Activated CD4-positive, alpha-beta T cell treated with anti-CD3 and anti-CD28 coated beads for 36 hours (primary cell): ENCODE measurements around the gene INAFM2. TPM values are rescaled to one million over a fixed set of nuclear protein-coding genes. Genes with fewer than 3 reads are reported as not detected.

Source experiments
- ATAC-seq: fragments of 200-7000 bp; cut with Tn5 transposase; one replicate; pipeline ENCODE4 v1.10.0; 2021; ENCODE audit warnings: mild to moderate bottlenecking, moderate library complexity
- CTCF ChIA-PET: fragments of 350-600 bp; sonication (Branson Sonifier 250); formaldehyde crosslinking; loops from one replicate; lab custom pipeline; 2021; ENCODE audit warnings: antibody characterized with exemption; lab: Charles Lee
- POLR2A ChIA-PET: fragments of 350-600 bp; sonication (Branson Sonifier 250); formaldehyde crosslinking; loops from one replicate; lab custom pipeline; 2021; ENCODE audit warnings: antibody characterized with exemption, inconsistent platforms; lab: Charles Lee
- DNase-seq: peaks from one replicate; pipeline ENCODE4 v3.0.0-alpha.2; 2020
- H3K27ac Mint-ChIP-seq: one replicate; pipeline ENCODE4 v1.8.0; 2021; ENCODE audit warnings: mixed read lengths
- H3K27me3 Mint-ChIP-seq: one replicate; pipeline ENCODE4 v1.8.0; 2021; ENCODE audit warnings: mixed read lengths
- H3K36me3 Mint-ChIP-seq: one replicate; pipeline ENCODE4 v1.8.0; 2021; ENCODE audit warnings: low read depth, mixed read lengths
- H3K4me1 Mint-ChIP-seq: one replicate; pipeline ENCODE4 v1.8.0; 2021; ENCODE audit warnings: mixed read lengths
- H3K4me3 Mint-ChIP-seq: one replicate; pipeline ENCODE4 v1.8.0; 2021; ENCODE audit warnings: mild to moderate bottlenecking, moderate library complexity, mixed read lengths
- H3K9me3 Mint-ChIP-seq: one replicate; pipeline ENCODE4 v1.8.0; 2021; ENCODE audit warnings: low read depth, mixed read lengths
- intact Hi-C, 2 experiments: fragments of 100-400 bp; cut with DNase I in 1 of 2; cut with micrococcal nuclease in 1 of 2; formaldehyde crosslinking; loops; one replicate each; pipeline versions ENCODE4 v1.14.2 to v1.15.1; 2022 to 2024; cut with DNase I, micrococcal nuclease
- total RNA-seq, 2 experiments: library from RNA; stranded (reverse); gene quantifications; one replicate each; pipeline ENCODE4 v1.2.3, GENCODE V29; 2021

Gene INAFM2
- total RNA-seq, 2 experiments from 2014 or later: 9.9 to 11.2 TPM

- peaks cover 31% of the 10 kb centered on the region for H3K4me1 Mint-ChIP-seq
- H3K27ac Mint-ChIP-seq: peak overlapping the region; percentile 78
- ATAC-seq (no peak), DNase-seq (no peak)
- peaks cover 11% of the 10 kb centered on the region for H3K36me3 Mint-ChIP-seq
- peak overlapping the region; percentile 91 for H3K4me3 Mint-ChIP-seq
- no peaks in the 10 kb centered on the region for H3K27me3 Mint-ChIP-seq
- intact Hi-C loops: loop anchor here (2.0 to 10.0 kb wide), 2 partner anchors 32 to 522 kb away; partner anchors contain the start of gene FSIP1 (in 1 of the 2)
- ChIA-PET POLR2A (no interaction called here), CTCF (interaction anchor here (0.8 to 21.7 kb wide), 10 partner anchors 11 to 640 kb away, joined by 3 to 393 read pairs (median 10); partner anchors contain the start of genes ANKRD63, CCDC9B and INAFM2)
- H3K9me3 Mint-ChIP-seq: no peaks in the 10 kb centered on the region
These were observed 17.1 kb upstream of the INAFM2 start for GRCh38 chr15:40306371-40306770.

- peak overlapping the region; percentile 78 for H3K27ac Mint-ChIP-seq
- H3K36me3 Mint-ChIP-seq: peaks cover 7% of the 10 kb centered on the region
- DNase-seq (peak; percentile 45), ATAC-seq (no peak)
- POLR2A ChIA-PET: interaction anchor here (0.6 to 1.5 kb wide), 2 partner anchors 18 to 102 kb away, joined by 3 to 5 read pairs; no protein-coding TSS in a partner anchor
- H3K9me3 Mint-ChIP-seq: no peaks in the 10 kb centered on the region
- CTCF ChIA-PET: interaction anchor here (0.6 to 21.7 kb wide), 20 partner anchors 12 to 771 kb away, joined by 3 to 393 read pairs (median 5); partner anchors contain the start of genes ANKRD63, CCDC9B and INAFM2
- H3K4me1 Mint-ChIP-seq: peaks cover 31% of the 10 kb centered on the region
- H3K27me3 Mint-ChIP-seq: no peaks in the 10 kb centered on the region
- H3K4me3 Mint-ChIP-seq: peak overlapping the region; percentile 91
- intact Hi-C loops: loop anchor here (1.0 to 10.0 kb wide), 5 partner anchors 16 to 522 kb away; partner anchors contain the start of genes FSIP1 (in 1 of the 2), INAFM2 (in 1 of the 2) and SRP14 (in 1 of the 2)
These were observed 16.6 kb upstream of the INAFM2 start for GRCh38 chr15:40306908-40307307.

- Mint-ChIP-seq H3K4me1 (peaks cover 31% of the 10 kb centered on the region), H3K27me3 (no peaks in the 10 kb centered on the region), H3K27ac (peak within 1 kb of the TSS; percentile 97), H3K36me3 (peaks cover 4% of the 10 kb centered on the region), H3K4me3 (peak within 1 kb of the TSS; percentile 91), H3K9me3 (no peaks in the 10 kb centered on the region)
- ChIA-PET CTCF (interaction anchor here (0.6 to 21.7 kb wide), 33 partner anchors 12 to 771 kb away, joined by 3 to 393 read pairs (median 4); partner anchors contain the start of genes ANKRD63, CCDC9B, INAFM2 and KNSTRN), POLR2A (interaction anchor here (0.6 to 1.5 kb wide), 5 partner anchors 16 to 102 kb away, joined by 3 to 7 read pairs (median 5); partner anchors contain the start of genes INAFM2 and IVD)
- peak; percentile 83 for DNase-seq
- peak; percentile 79 for ATAC-seq
- intact Hi-C loops: loop anchor here (1.0 to 10.0 kb wide), 6 partner anchors 16 to 523 kb away; partner anchors contain the start of genes INAFM2 (in 2 of the 2), FSIP1 (in 1 of the 2) and SRP14 (in 1 of the 2)
These were observed 15.9 kb upstream of the INAFM2 start, which contains the start of gene PLCB2 for GRCh38 chr15:40307421-40308211. Gene PLCB2 (minus strand): TSS chr15:40307935. CDS start chr15:40307672, 263 bp downstream.

GRCh38 chr15:40309344-40309862 lies 14.1 kb upstream of the INAFM2 start:
- POLR2A ChIA-PET: interaction anchor here (0.8 kb wide), 1 partner anchor 30 kb away, joined by 3 read pairs; no protein-coding TSS in a partner anchor
- ATAC-seq (no peak), DNase-seq (no peak)
- peak overlapping the region; percentile 91 for H3K4me3 Mint-ChIP-seq
- CTCF ChIA-PET: interaction anchor here (0.5 to 21.7 kb wide), 31 partner anchors 8 to 522 kb away, joined by 3 to 393 read pairs (median 4); partner anchors contain the start of genes ANKRD63, CCDC9B, DISP2 and INAFM2
- H3K9me3 Mint-ChIP-seq: no peaks in the 10 kb centered on the region
- H3K36me3 Mint-ChIP-seq: no peaks in the 10 kb centered on the region
- H3K27ac Mint-ChIP-seq: peak overlapping the region; percentile 97
- H3K4me1 Mint-ChIP-seq: peaks cover 40% of the 10 kb centered on the region
- no peaks in the 10 kb centered on the region for H3K27me3 Mint-ChIP-seq
- intact Hi-C loops: loop anchor here in 1 of 2 experiments (10.0 kb wide), 1 partner anchor 525 kb away; the partner anchor contains the start of gene FSIP1

- H3K4me1 Mint-ChIP-seq: peaks cover 37% of the 10 kb centered on the region
- H3K4me3 Mint-ChIP-seq: peak overlapping the region; percentile 91
- H3K27me3 Mint-ChIP-seq: no peaks in the 10 kb centered on the region
- H3K36me3 Mint-ChIP-seq: no peaks in the 10 kb centered on the region
- CTCF ChIA-PET: interaction anchor here (0.5 to 21.7 kb wide), 29 partner anchors 9 to 523 kb away, joined by 3 to 393 read pairs (median 4); partner anchors contain the start of genes ANKRD63, CCDC9B, DISP2 and INAFM2
- H3K9me3 Mint-ChIP-seq: no peaks in the 10 kb centered on the region
- peak overlapping the region; percentile 97 for H3K27ac Mint-ChIP-seq
- intact Hi-C loops: loop anchor here (1.0 kb wide), 1 partner anchor 31 kb away; no protein-coding TSS in a partner anchor
- peak; percentile 85 for DNase-seq
- peak; percentile 30 for ATAC-seq
- POLR2A ChIA-PET: interaction anchor here (0.8 kb wide), 1 partner anchor 31 kb away, joined by 3 read pairs; no protein-coding TSS in a partner anchor
These were observed 13.2 kb upstream of the INAFM2 start for GRCh38 chr15:40310001-40310959.

- ChIA-PET POLR2A (no interaction called here), CTCF (interaction anchor here (0.9 to 21.7 kb wide), 9 partner anchors 9 to 57 kb away, joined by 3 to 393 read pairs (median 6); partner anchors contain the start of genes CCDC9B and INAFM2)
- Mint-ChIP-seq H3K27ac (no peak overlapping the region), H3K4me1 (peaks cover 35% of the 10 kb centered on the region), H3K9me3 (no peaks in the 10 kb centered on the region), H3K27me3 (no peaks in the 10 kb centered on the region), H3K36me3 (no peaks in the 10 kb centered on the region), H3K4me3 (no peak overlapping the region)
- DNase-seq (no peak), ATAC-seq (no peak)
- intact Hi-C loops: loop anchor here (1.0 kb wide), 1 partner anchor 32 kb away; no protein-coding TSS in a partner anchor
These were observed 12.5 kb upstream of the INAFM2 start for GRCh38 chr15:40310993-40311392.

GRCh38 chr15:40312370-40313158 lies 10.9 kb upstream of the INAFM2 start:
- CTCF ChIA-PET: interaction anchor here (0.6 to 21.7 kb wide), 8 partner anchors 7 to 103 kb away, joined by 3 to 393 read pairs (median 16); partner anchors contain the start of genes CCDC9B and INAFM2
- DNase-seq (no peak), ATAC-seq (no peak)
- intact Hi-C loops: no loop called here
- no peak overlapping the region for H3K27ac Mint-ChIP-seq
- no peaks in the 10 kb centered on the region for H3K9me3 Mint-ChIP-seq
- peaks cover 28% of the 10 kb centered on the region for H3K4me1 Mint-ChIP-seq
- H3K36me3 Mint-ChIP-seq: no peaks in the 10 kb centered on the region
- H3K4me3 Mint-ChIP-seq: no peak overlapping the region
- POLR2A ChIA-PET: interaction anchor here (0.6 kb wide), 1 partner anchor 303 kb away, joined by 8 read pairs; no protein-coding TSS in a partner anchor
- H3K27me3 Mint-ChIP-seq: peaks cover 2% of the 10 kb centered on the region

GRCh38 chr15:40313531-40314398 lies 9.7 kb upstream of the INAFM2 start:
- H3K4me3 Mint-ChIP-seq: no peak overlapping the region
- H3K36me3 Mint-ChIP-seq: no peaks in the 10 kb centered on the region
- H3K27ac Mint-ChIP-seq: no peak overlapping the region
- ATAC-seq (peak; percentile 47), DNase-seq (peak; percentile 64)
- peaks cover 2% of the 10 kb centered on the region for H3K27me3 Mint-ChIP-seq
- intact Hi-C loops: no loop called here
- H3K9me3 Mint-ChIP-seq: no peaks in the 10 kb centered on the region
- CTCF ChIA-PET: interaction anchor here (0.6 to 21.7 kb wide), 10 partner anchors 6 to 1130 kb away, joined by 3 to 393 read pairs (median 4); partner anchors contain the start of gene INAFM2
- POLR2A ChIA-PET: interaction anchor here (0.8 kb wide), 1 partner anchor 14 kb away, joined by 3 read pairs; no protein-coding TSS in a partner anchor
- H3K4me1 Mint-ChIP-seq: peaks cover 25% of the 10 kb centered on the region
